ENCODE data around the gene CAMK1. TPM values are rescaled to one million over a fixed set of nuclear protein-coding genes. Genes with fewer than 3 reads are reported as not detected.

The CAMK1 gene
- total and polyA plus RNA-seq, 9 donors = 12.3 to 22.0 (median 17.4) TPM

DNA sequence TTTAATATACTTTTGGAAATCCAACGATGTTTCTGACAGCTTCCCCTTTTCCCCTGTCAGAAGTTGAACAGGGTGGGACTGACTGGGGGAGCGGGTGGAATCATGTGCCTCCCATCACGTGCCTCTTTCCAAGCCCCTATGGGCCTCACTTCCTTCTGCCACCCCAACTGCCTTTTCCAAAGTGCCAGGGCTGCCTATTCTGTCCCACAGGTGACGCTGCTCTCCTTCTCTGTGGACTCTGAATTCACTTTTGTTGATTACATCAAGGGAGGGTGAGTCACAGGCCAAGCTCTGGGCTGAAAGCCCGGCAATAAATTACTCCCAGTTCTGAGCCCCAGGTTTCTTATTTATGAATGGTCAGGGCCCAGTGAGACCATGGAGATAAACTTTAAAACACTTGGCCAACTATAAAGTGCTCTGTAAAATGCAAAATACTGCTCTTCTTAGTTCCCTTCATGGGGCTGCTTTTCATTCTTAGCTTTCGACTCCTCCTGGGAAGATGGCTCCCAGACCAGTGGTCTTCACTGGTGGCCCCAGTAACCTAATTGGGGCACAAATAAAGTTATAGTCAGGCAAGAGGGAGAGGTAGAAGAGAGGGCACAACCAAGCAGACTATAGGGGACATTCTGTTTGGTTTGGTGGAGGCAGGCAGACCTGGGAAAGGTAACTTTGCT lies 53.8 kb downstream of the CAMK1 start:
- no peaks in the 10 kb centered on the region for H3K9me3 ChIP-seq (replicated peaks; ENCODE audit: control insufficient read depth, low read depth, low read length)
- no peak overlapping the region for H3K4me3 ChIP-seq (ENCODE audit: low read length)
- DNase-seq = peak; percentile 82
- H3K36me3 ChIP-seq (ENCODE audit: control insufficient read depth, insufficient read depth, low read length) = no peaks in the 10 kb centered on the region
- WGBS (ENCODE audit: insufficient coverage) = 52% methylated on average over 3 of the region's 6 CpGs
- no peak overlapping the region for H3K27ac ChIP-seq (ENCODE audit: low read length)
- no peaks in the 10 kb centered on the region for H3K4me1 ChIP-seq (ENCODE audit: control insufficient read depth, insufficient read depth, low read length)
- no peaks in the 10 kb centered on the region for H3K27me3 ChIP-seq (ENCODE audit: control insufficient read depth, insufficient read depth, low read length)

DNA sequence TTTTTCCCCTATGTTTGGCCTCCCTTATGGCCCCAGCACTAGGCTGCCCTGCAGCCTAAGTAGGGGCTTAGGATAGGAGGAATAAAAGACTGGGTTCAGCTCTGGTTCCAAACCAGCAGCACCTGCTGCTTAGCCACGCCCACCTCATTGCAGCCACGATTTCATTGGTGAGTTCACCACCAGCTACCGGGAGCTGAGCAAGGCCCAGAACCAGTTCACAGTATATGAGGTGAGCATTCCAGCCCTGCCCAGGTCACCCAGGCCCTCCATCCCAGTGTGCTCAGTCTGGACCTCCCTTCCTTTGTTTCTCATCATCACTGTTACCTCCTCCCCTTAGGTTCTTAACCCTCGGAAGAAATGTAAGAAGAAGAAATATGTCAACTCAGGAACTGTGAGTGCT lies 54.6 kb downstream of the CAMK1 start:
- no peaks in the 10 kb centered on the region for H3K9me3 ChIP-seq (replicated peaks; ENCODE audit: control insufficient read depth, low read depth, low read length)
- DNase-seq = no peak
- no peaks in the 10 kb centered on the region for H3K36me3 ChIP-seq (ENCODE audit: control insufficient read depth, insufficient read depth, low read length)
- no peak overlapping the region for H3K4me3 ChIP-seq (ENCODE audit: low read length)
- H3K27me3 ChIP-seq (ENCODE audit: control insufficient read depth, insufficient read depth, low read length) = no peaks in the 10 kb centered on the region
- WGBS (ENCODE audit: insufficient coverage) = 0% methylated on average over 3 of the region's 4 CpGs
- H3K4me1 ChIP-seq (ENCODE audit: control insufficient read depth, insufficient read depth, low read length) = no peaks in the 10 kb centered on the region
- no peak overlapping the region for H3K27ac ChIP-seq (ENCODE audit: low read length)

DNA sequence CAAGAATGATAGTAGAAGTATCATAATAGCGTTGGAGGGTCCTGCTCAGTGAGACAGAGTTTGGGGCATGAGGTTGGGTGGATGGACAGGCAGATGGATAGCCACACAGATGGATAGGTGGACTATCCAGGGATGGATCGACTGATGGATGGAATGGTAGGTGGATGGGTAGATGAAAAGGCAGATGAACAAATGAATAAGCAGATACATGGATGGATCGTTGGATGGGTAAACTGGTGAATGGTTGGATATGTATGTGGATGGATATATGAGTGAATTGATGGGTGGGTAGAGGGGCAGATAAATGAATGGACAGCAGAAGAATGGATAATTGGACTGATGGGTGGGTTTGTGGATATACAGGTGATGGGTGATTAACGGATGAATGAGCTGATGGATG lies 56.6 kb downstream of the CAMK1 start:
- Histone ChIP-seq H3K4me1 (ENCODE audit: control insufficient read depth, insufficient read depth, low read length) (no peaks in the 10 kb centered on the region), H3K27ac (ENCODE audit: low read length) (no peak overlapping the region), H3K27me3 (ENCODE audit: control insufficient read depth, insufficient read depth, low read length) (no peaks in the 10 kb centered on the region), H3K4me3 (ENCODE audit: low read length) (no peak overlapping the region), H3K9me3 (replicated peaks; ENCODE audit: control insufficient read depth, low read depth, low read length) (no peaks in the 10 kb centered on the region), H3K36me3 (ENCODE audit: control insufficient read depth, insufficient read depth, low read length) (no peaks in the 10 kb centered on the region)
- 81% methylated on average over 4 of the region's 4 CpGs for WGBS (ENCODE audit: insufficient coverage)
- no peak for DNase-seq

DNA sequence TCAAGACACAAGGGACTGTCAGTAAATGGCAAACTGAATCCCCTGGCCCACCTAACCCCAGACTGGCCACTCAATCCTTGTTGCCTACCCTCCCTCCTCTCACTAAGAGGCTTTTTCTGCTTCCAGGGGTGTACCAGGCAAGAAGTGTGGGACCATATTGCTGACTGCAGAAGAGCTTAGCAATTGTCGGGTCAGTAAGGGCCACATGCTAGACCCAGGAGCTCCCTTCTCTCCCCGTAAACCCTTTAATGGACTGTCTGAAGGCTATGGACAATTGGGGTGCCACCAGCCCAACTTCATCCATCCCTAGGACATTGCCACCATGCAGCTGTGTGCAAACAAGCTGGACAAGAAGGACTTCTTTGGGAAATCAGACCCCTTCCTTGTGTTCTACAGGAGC lies 57.3 kb downstream of the CAMK1 start:
- no peak for DNase-seq
- Histone ChIP-seq H3K4me3 (ENCODE audit: low read length) (no peak overlapping the region), H3K9me3 (replicated peaks; ENCODE audit: control insufficient read depth, low read depth, low read length) (no peaks in the 10 kb centered on the region), H3K27me3 (ENCODE audit: control insufficient read depth, insufficient read depth, low read length) (no peaks in the 10 kb centered on the region), H3K27ac (ENCODE audit: low read length) (no peak overlapping the region), H3K4me1 (ENCODE audit: control insufficient read depth, insufficient read depth, low read length) (no peaks in the 10 kb centered on the region), H3K36me3 (ENCODE audit: control insufficient read depth, insufficient read depth, low read length) (no peaks in the 10 kb centered on the region)
- 92% methylated on average over 2 of the region's 2 CpGs for WGBS (ENCODE audit: insufficient coverage)

DNA sequence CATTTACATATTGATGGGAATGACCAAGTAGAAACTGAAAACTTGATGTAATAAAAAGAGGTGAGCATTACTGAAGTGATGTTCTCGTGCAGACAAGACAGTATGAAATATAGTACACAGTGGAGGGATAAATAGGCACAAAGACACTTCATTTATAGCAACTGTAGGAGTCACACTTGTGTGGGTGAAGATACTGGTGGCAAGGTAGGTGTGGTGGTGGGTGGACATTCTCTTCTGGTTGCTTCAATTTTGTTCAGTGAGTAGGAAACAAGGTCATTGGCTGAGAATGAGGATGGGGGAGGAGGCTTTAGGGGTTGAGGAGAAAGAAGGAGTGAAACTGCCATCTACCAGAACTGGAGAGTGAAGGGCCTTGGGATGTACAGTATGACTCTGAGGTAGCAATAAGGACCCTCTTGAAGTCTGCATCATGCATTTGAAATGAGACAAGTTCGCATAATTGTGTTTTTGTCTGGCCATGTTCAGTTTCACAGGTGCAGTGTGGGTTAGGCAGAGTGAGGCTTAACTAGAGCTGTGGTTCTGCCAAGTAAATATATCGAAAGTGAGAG lies 59.5 kb downstream of the CAMK1 start:
- Histone ChIP-seq H3K9me3 (replicated peaks; ENCODE audit: control insufficient read depth, low read depth, low read length) (no peaks in the 10 kb centered on the region), H3K36me3 (ENCODE audit: control insufficient read depth, insufficient read depth, low read length) (no peaks in the 10 kb centered on the region), H3K4me3 (ENCODE audit: low read length) (no peak overlapping the region), H3K27ac (ENCODE audit: low read length) (no peak overlapping the region), H3K4me1 (ENCODE audit: control insufficient read depth, insufficient read depth, low read length) (no peaks in the 10 kb centered on the region), H3K27me3 (ENCODE audit: control insufficient read depth, insufficient read depth, low read length) (peaks cover 7% of the 10 kb centered on the region)
- DNase-seq = no peak
- 84% methylated on average over 3 of the region's 3 CpGs for WGBS (ENCODE audit: insufficient coverage)

Other genes with a start within 250 kb of the CAMK1 start
- gene LHFPL4, start 216.1 kb downstream of the CAMK1 start, total RNA-seq = under 0.01 TPM
- under 1 TPM in 4 of 8 donors, not detected in 4; 0.03 to 0.19 (median 0.09) TPM for gene LHFPL4, start 216.1 kb downstream of the CAMK1 start, polyA plus RNA-seq (ENCODE audit: insufficient read depth in 1 of 8, insufficient read length in 8 of 8, low replicate concordance in 1 of 8)
- gene MTMR14, start 120.4 kb downstream of the CAMK1 start, total RNA-seq = 20.3 TPM
- 10 to 100 TPM; 16.5 to 21.0 (median 18.9) TPM for gene MTMR14, start 120.4 kb downstream of the CAMK1 start, polyA plus RNA-seq (ENCODE audit: insufficient read depth in 1 of 8, insufficient read length in 8 of 8, low replicate concordance in 1 of 8)
- 0.09 TPM for gene CPNE9, start 66.1 kb downstream of the CAMK1 start, total RNA-seq
- under 1 TPM in 2 of 8 donors, not detected in 6; 0.06 to 0.14 TPM for gene CPNE9, start 66.1 kb downstream of the CAMK1 start, polyA plus RNA-seq (ENCODE audit: insufficient read depth in 1 of 8, insufficient read length in 8 of 8, low replicate concordance in 1 of 8)
- gene BRPF1, start 38.2 kb downstream of the CAMK1 start, total RNA-seq = 11.8 TPM
- 10 to 100 TPM; 11.6 to 17.1 (median 13.9) TPM for gene BRPF1, start 38.2 kb downstream of the CAMK1 start, polyA plus RNA-seq (ENCODE audit: insufficient read depth in 1 of 8, insufficient read length in 8 of 8, low replicate concordance in 1 of 8)
- 21.4 TPM for gene OGG1, start 20.0 kb downstream of the CAMK1 start, total RNA-seq
- 10 to 100 TPM; 24.0 to 38.6 (median 30.0) TPM for gene OGG1, start 20.0 kb downstream of the CAMK1 start, polyA plus RNA-seq (ENCODE audit: insufficient read depth in 1 of 8, insufficient read length in 8 of 8, low replicate concordance in 1 of 8)
- gene TADA3, start 22.5 kb upstream of the CAMK1 start, total RNA-seq = 41.3 TPM
- gene TADA3, start 22.5 kb upstream of the CAMK1 start, polyA plus RNA-seq (ENCODE audit: insufficient read depth in 1 of 8, insufficient read length in 8 of 8, low replicate concordance in 1 of 8) = 10 to 100 TPM; 54.4 to 64.2 (median 59.9) TPM
- 88.8 TPM for gene ARPC4, start 23.1 kb upstream of the CAMK1 start, total RNA-seq
- gene ARPC4, start 23.1 kb upstream of the CAMK1 start, polyA plus RNA-seq (ENCODE audit: insufficient read depth in 1 of 8, insufficient read length in 8 of 8, low replicate concordance in 1 of 8) = 100 to 1,000 TPM in 2 of 8 donors, 10 to 100 TPM in 6; 74.9 to 107 (median 87.7) TPM
- 21.4 TPM for gene TTLL3, start 40.3 kb upstream of the CAMK1 start, total RNA-seq
- 10 to 100 TPM; 12.6 to 35.7 (median 27.1) TPM for gene TTLL3, start 40.3 kb upstream of the CAMK1 start, polyA plus RNA-seq (ENCODE audit: insufficient read depth in 1 of 8, insufficient read length in 8 of 8, low replicate concordance in 1 of 8)
- 23.9 TPM for gene RPUSD3, start 74.1 kb upstream of the CAMK1 start, total RNA-seq
- 10 to 100 TPM; 18.6 to 32.7 (median 25.6) TPM for gene RPUSD3, start 74.1 kb upstream of the CAMK1 start, polyA plus RNA-seq (ENCODE audit: insufficient read depth in 1 of 8, insufficient read length in 8 of 8, low replicate concordance in 1 of 8)
- 0.13 TPM for gene CIDEC, start 110.3 kb upstream of the CAMK1 start, total RNA-seq
- gene CIDEC, start 110.3 kb upstream of the CAMK1 start, polyA plus RNA-seq (ENCODE audit: insufficient read depth in 1 of 8, insufficient read length in 8 of 8, low replicate concordance in 1 of 8) = 1 to 10 TPM in 2 of 8 donors, under 1 TPM in 6; 0.16 to 4.1 (median 0.36) TPM
- gene JAGN1, start 120.7 kb upstream of the CAMK1 start, total RNA-seq = 19.7 TPM
- 10 to 100 TPM; 25.0 to 33.3 (median 30.6) TPM for gene JAGN1, start 120.7 kb upstream of the CAMK1 start, polyA plus RNA-seq (ENCODE audit: insufficient read depth in 1 of 8, insufficient read length in 8 of 8, low replicate concordance in 1 of 8)
- gene IL17RE, start 132.9 kb upstream of the CAMK1 start, total RNA-seq = 1.0 TPM
- gene IL17RE, start 132.9 kb upstream of the CAMK1 start, polyA plus RNA-seq (ENCODE audit: insufficient read depth in 1 of 8, insufficient read length in 8 of 8, low replicate concordance in 1 of 8) = 1 to 10 TPM; 1.2 to 6.5 (median 3.1) TPM
- gene IL17RC, start 147.2 kb upstream of the CAMK1 start, total RNA-seq = 17.3 TPM
- gene IL17RC, start 147.2 kb upstream of the CAMK1 start, polyA plus RNA-seq (ENCODE audit: insufficient read depth in 1 of 8, insufficient read length in 8 of 8, low replicate concordance in 1 of 8) = 10 to 100 TPM; 18.7 to 26.9 (median 21.4) TPM
- gene CRELD1, start 163.9 kb upstream of the CAMK1 start, total RNA-seq = 42.4 TPM
- gene CRELD1, start 163.9 kb upstream of the CAMK1 start, polyA plus RNA-seq (ENCODE audit: insufficient read depth in 1 of 8, insufficient read length in 8 of 8, low replicate concordance in 1 of 8) = 10 to 100 TPM; 22.5 to 41.4 (median 29.9) TPM
- gene PRRT3, start 182.5 kb upstream of the CAMK1 start, total RNA-seq = 0.75 TPM
- gene PRRT3, start 182.5 kb upstream of the CAMK1 start, polyA plus RNA-seq (ENCODE audit: insufficient read depth in 1 of 8, insufficient read length in 8 of 8, low replicate concordance in 1 of 8) = 1 to 10 TPM; 1.2 to 2.5 (median 1.9) TPM
- gene EMC3, start 216.9 kb upstream of the CAMK1 start, total RNA-seq = 34.7 TPM
- gene EMC3, start 216.9 kb upstream of the CAMK1 start, polyA plus RNA-seq (ENCODE audit: insufficient read depth in 1 of 8, insufficient read length in 8 of 8, low replicate concordance in 1 of 8) = 10 to 100 TPM; 37.4 to 45.7 (median 40.7) TPM

Data from muscle of leg (tissue), 11 donors.